ENCODE measurements around the gene UACA.

GRCh38 chr15:70712271-70712670, 51.1 kb downstream of the UACA start:
- TF ChIP-seq ELF1 (IDR thresholded peaks at IDR 0.05) (no peak), EP300 (IDR thresholded peaks at IDR 0.05; ENCODE audit: borderline replicate concordance in 1 of 2, low read depth in 1 of 2, low read length in 1 of 2) (no peak)

All from SK-N-SH (cell line).